DMS114 treated with DMSO at 0.1 percent for 48 hours (cell line): ENCODE data around the gene PLEKHH3.

Experiments
- DNase-seq: peaks from one replicate; lab custom pipeline; 2025; ENCODE audit not compliant: unreplicated experiment; lab: John Stamatoyannopoulos, UW

The PLEKHH3 gene

GRCh38 chr17:42676424-42677011 is at the start of gene PLEKHH3:
PLEKHH3 (minus strand) TSS chr17:42676994; CDS start chr17:42676563, 431 bp downstream.
- no peak for DNase-seq

- no peak for DNase-seq
Observed at GRCh38 chr17:42725143-42725542, 48.3 kb upstream of the PLEKHH3 start.

- no peak for DNase-seq
Observed at GRCh38 chr17:42723636-42724035, 46.8 kb upstream of the PLEKHH3 start.

GRCh38 chr17:42720996-42721583 is 44.3 kb upstream of the PLEKHH3 start:
- peak; percentile 48 for DNase-seq

- DNase-seq: no peak
Observed at GRCh38 chr17:42709561-42709960, 32.8 kb upstream of the PLEKHH3 start.

GRCh38 chr17:42708588-42708987 is 31.8 kb upstream of the PLEKHH3 start:
- DNase-seq: no peak

GRCh38 chr17:42706732-42707131 is 29.9 kb upstream of the PLEKHH3 start:
- DNase-seq: no peak

- DNase-seq: no peak
Observed at GRCh38 chr17:42704837-42705494, 28.2 kb upstream of the PLEKHH3 start.

GRCh38 chr17:42704490-42704836 is 27.7 kb upstream of the PLEKHH3 start:
- DNase-seq: no peak

GRCh38 chr17:42702446-42702845 is 25.7 kb upstream of the PLEKHH3 start:
- no peak for DNase-seq

- no peak for DNase-seq
Observed at GRCh38 chr17:42700586-42701289, 23.9 kb upstream of the PLEKHH3 start.

GRCh38 chr17:42699415-42699740 is 22.6 kb upstream of the PLEKHH3 start:
- DNase-seq: no peak

GRCh38 chr17:42698736-42699414 is 22.1 kb upstream of the PLEKHH3 start:
- no peak for DNase-seq

GRCh38 chr17:42697108-42697811 is 20.5 kb upstream of the PLEKHH3 start:
- no peak for DNase-seq

- DNase-seq: no peak
Observed at GRCh38 chr17:42695500-42695899, 18.7 kb upstream of the PLEKHH3 start.

GRCh38 chr17:42694524-42694923 is 17.7 kb upstream of the PLEKHH3 start:
- no peak for DNase-seq

GRCh38 chr17:42692489-42692888 is 15.7 kb upstream of the PLEKHH3 start:
- no peak for DNase-seq

- no peak for DNase-seq
Observed at GRCh38 chr17:42691021-42691545, 14.3 kb upstream of the PLEKHH3 start.

- no peak for DNase-seq
Observed at GRCh38 chr17:42690596-42690995, 13.8 kb upstream of the PLEKHH3 start.

- no peak for DNase-seq
Observed at GRCh38 chr17:42687707-42688320, 11.0 kb upstream of the PLEKHH3 start.
